ACC112 (cell line): ENCODE data around the gene PRKAA1.

Experiments
- H2AFZ ChIP-seq: fragments of 200-600 bp; sonication (generic); one replicate; pipeline ENCODE4 v1.6.0; 2017; ENCODE audit warnings: antibody characterized with exemption, low read length; ENCODE audit not compliant: unreplicated experiment
- H3K27ac ChIP-seq: fragments of 200-600 bp; sonication (generic); 2 replicates; pipeline ENCODE4 v1.5.1; 2014; ENCODE audit warnings: low read depth, mild to moderate bottlenecking, antibody characterized with exemption, low read length, moderate library complexity
- H3K27me3 ChIP-seq: fragments of 200-600 bp; sonication (generic); 2 replicates; pipeline ENCODE4 v1.6.1; 2014; ENCODE audit warnings: mild to moderate bottlenecking, antibody characterized with exemption, low read length, moderate library complexity, mixed read lengths; ENCODE audit not compliant: insufficient read depth
- H3K36me3 ChIP-seq: fragments of 200-600 bp; sonication (generic); 2 replicates; pipeline ENCODE4 v1.6.1; 2016; ENCODE audit warnings: mild to moderate bottlenecking, antibody characterized with exemption, low read length, moderate library complexity, mixed read lengths; ENCODE audit not compliant: insufficient read depth
- H3K4me1 ChIP-seq: fragments of 200-600 bp; sonication (generic); one replicate; pipeline ENCODE4 v1.6.1; 2016; ENCODE audit warnings: low read length, mixed read lengths; ENCODE audit not compliant: insufficient read depth, unreplicated experiment, control insufficient read depth
- H3K4me3 ChIP-seq: fragments of 200-600 bp; sonication (generic); 2 replicates; pipeline ENCODE4 v1.5.1; 2014; ENCODE audit warnings: mild to moderate bottlenecking, low read depth, low read length
- H3K79me2 ChIP-seq: fragments of 200-600 bp; sonication (generic); one replicate; pipeline ENCODE4 v1.6.0; 2016; ENCODE audit warnings: low read length; ENCODE audit not compliant: control insufficient read depth, unreplicated experiment, insufficient read depth

The PRKAA1 gene

GRCh38 chr5:40755407-40756365, 42.5 kb downstream of the PRKAA1 start, which contains the start of gene TTC33:
Gene TTC33 (minus strand): TSS chr5:40755961. CDS start chr5:40747018, 8,943 bp downstream.
- H3K27me3 ChIP-seq, result no peaks in the 10 kb centered on the region
- H3K4me1 ChIP-seq, result peaks cover 8% of the 10 kb centered on the region
- peak within 1 kb of the TSS; percentile 63 for H2AFZ ChIP-seq
- peak within 1 kb of the TSS; percentile 87 for H3K4me3 ChIP-seq
- H3K36me3 ChIP-seq, result peaks cover 4% of the 10 kb centered on the region; the same call in 1 of the 2 replicates
- peak within 1 kb of the TSS; percentile 66 for H3K27ac ChIP-seq
- peaks cover 26% of the 10 kb centered on the region for H3K79me2 ChIP-seq

- H2AFZ ChIP-seq, result peak overlapping the region; percentile 63
- H3K27me3 ChIP-seq, result no peaks in the 10 kb centered on the region
- peaks cover 31% of the 10 kb centered on the region for H3K79me2 ChIP-seq
- H3K27ac ChIP-seq, result peak overlapping the region; percentile 66
- H3K4me1 ChIP-seq, result peaks cover 8% of the 10 kb centered on the region
- peak overlapping the region; percentile 87 for H3K4me3 ChIP-seq
- H3K36me3 ChIP-seq, result no peaks in the 10 kb centered on the region
Observed at GRCh38 chr5:40755093-40755406, 43.1 kb downstream of the PRKAA1 start.

DNA sequence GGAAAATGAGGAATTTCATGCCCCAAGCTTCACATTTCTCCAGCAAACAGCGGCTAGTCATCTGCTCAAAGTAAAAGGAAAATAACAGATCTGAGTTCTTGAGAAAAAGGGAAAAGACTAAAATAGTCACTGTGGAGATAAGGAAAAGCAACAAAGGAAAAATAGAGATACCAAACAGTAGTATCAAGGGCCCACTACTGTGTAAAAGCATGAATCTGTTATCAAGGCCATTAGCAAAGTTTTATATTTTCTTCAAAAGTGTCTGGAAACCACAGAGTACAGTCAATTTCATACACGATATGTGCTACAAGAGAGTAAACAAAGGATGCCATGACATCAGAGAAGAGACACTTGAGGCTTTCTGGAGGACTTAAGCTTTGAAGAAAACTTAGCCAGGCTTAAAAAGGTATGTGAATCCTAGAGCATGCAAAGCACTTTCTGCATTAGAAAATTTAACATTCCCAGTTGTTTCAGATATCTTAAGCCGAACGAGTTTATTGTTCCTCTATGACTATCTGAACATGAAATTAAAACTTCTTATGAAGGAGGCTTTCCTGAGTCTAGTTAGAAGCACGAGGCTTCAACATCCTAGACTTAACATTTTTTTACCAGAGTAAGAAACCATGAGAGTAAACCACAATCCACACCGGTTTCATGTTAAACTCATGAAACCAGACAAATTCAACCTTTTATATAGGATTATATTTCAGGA, 43.6 kb downstream of the PRKAA1 start:
- no peaks in the 10 kb centered on the region for H3K36me3 ChIP-seq
- no peaks in the 10 kb centered on the region for H3K27me3 ChIP-seq
- peak overlapping the region; percentile 26 for H2AFZ ChIP-seq
- peaks cover 8% of the 10 kb centered on the region for H3K4me1 ChIP-seq
- peak overlapping the region; percentile 50 for H3K27ac ChIP-seq
- H3K79me2 ChIP-seq, result peaks cover 31% of the 10 kb centered on the region
- peak overlapping the region; percentile 87 for H3K4me3 ChIP-seq

- H3K27me3 ChIP-seq, result no peaks in the 10 kb centered on the region
- H3K36me3 ChIP-seq, result peaks cover 5% of the 10 kb centered on the region; the same call in 1 of the 2 replicates
- H3K4me3 ChIP-seq, result no peak overlapping the region
- H3K27ac ChIP-seq, result no peak overlapping the region
- H2AFZ ChIP-seq, result no peak overlapping the region
- H3K4me1 ChIP-seq, result peaks cover 6% of the 10 kb centered on the region
- H3K79me2 ChIP-seq, result peaks cover 4% of the 10 kb centered on the region
Observed at GRCh38 chr5:40746703-40747102, 51.5 kb downstream of the PRKAA1 start.

GRCh38 chr5:40743771-40744170, 54.4 kb downstream of the PRKAA1 start:
- H3K27me3 ChIP-seq, result no peaks in the 10 kb centered on the region
- peaks cover 22% of the 10 kb centered on the region for H3K36me3 ChIP-seq
- no peak overlapping the region for H3K4me3 ChIP-seq
- peaks cover 6% of the 10 kb centered on the region for H3K4me1 ChIP-seq
- no peaks in the 10 kb centered on the region for H3K79me2 ChIP-seq
- no peak overlapping the region for H2AFZ ChIP-seq
- H3K27ac ChIP-seq, result no peak overlapping the region

DNA sequence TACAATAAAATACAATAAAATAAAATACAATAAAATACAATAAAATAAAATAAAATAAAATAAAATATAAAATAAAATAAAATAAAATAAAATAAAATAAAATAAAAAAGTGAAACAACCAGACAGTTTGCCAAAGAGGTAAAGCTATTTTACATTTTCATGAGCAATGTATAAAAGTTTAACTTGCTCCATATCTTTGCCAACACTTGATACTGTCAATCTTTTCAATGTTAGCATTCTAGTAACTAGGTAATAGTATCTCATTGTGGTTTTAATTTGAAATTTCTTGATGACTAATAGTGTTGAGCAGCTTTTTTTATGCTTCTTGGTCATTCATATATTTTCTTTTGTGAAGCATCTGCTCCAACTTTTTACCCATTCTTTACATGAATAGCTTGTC, 59.7 kb downstream of the PRKAA1 start:
- no peaks in the 10 kb centered on the region for H3K79me2 ChIP-seq
- H3K27me3 ChIP-seq, result no peaks in the 10 kb centered on the region
- no peak overlapping the region for H2AFZ ChIP-seq
- peaks cover 27% of the 10 kb centered on the region for H3K4me1 ChIP-seq
- H3K36me3 ChIP-seq, result peaks cover 23% of the 10 kb centered on the region
- H3K4me3 ChIP-seq, result no peak overlapping the region
- H3K27ac ChIP-seq, result no peak overlapping the region

DNA sequence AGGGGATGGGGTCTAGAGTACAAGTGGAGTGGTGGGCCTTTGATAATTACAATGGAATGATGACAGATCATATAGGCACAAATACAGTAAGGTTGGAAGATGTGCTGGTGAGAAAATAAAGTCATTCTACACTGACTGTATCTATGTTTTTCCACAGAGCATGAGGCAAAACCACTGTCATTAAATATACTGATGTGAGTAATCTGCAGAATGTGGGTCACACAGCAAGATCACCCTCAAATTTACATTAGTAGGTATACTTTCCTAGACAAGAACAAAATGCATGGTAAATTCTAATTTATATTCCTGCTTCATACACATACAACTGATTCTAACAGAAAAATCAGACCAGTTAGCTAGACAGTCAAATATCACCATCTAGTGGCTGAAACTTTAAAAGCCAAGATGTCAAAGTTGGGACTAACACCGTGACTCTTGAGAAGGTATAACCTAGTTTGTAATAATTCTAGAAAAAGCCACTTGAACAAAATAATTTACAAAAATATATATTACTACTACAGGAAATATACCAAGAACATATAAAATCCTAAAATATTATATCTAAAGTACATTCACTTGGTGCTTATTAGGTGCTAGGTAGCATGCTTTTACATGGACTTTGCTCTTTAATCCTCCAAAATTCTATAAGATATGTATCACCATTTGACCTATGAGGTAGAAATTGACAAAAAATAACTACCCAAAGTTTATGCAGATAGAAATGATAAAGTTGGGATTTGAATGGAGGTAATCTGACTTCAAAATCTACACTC, 61.9 kb downstream of the PRKAA1 start:
- peaks cover 16% of the 10 kb centered on the region for H3K36me3 ChIP-seq
- peaks cover 30% of the 10 kb centered on the region for H3K4me1 ChIP-seq
- no peak overlapping the region for H3K4me3 ChIP-seq
- no peaks in the 10 kb centered on the region for H3K27me3 ChIP-seq
- no peak overlapping the region for H2AFZ ChIP-seq
- H3K27ac ChIP-seq, result peak overlapping the region; percentile 65; the same call in 1 of the 2 replicates
- H3K79me2 ChIP-seq, result no peaks in the 10 kb centered on the region

- H3K27ac ChIP-seq, result peak overlapping the region; percentile 65
- peaks cover 9% of the 10 kb centered on the region; the same call in 1 of the 2 replicates for H3K36me3 ChIP-seq
- H2AFZ ChIP-seq, result no peak overlapping the region
- H3K4me3 ChIP-seq, result peak overlapping the region; percentile 9; the same call in 1 of the 2 replicates
- peaks cover 30% of the 10 kb centered on the region for H3K4me1 ChIP-seq
- no peaks in the 10 kb centered on the region for H3K79me2 ChIP-seq
- no peaks in the 10 kb centered on the region for H3K27me3 ChIP-seq
Observed at GRCh38 chr5:40735609-40736008, 62.6 kb downstream of the PRKAA1 start.

- peak overlapping the region; percentile 9; the same call in 1 of the 2 replicates for H3K4me3 ChIP-seq
- peak overlapping the region; percentile 53 for H2AFZ ChIP-seq
- H3K27me3 ChIP-seq, result no peaks in the 10 kb centered on the region
- no peaks in the 10 kb centered on the region for H3K79me2 ChIP-seq
- peaks cover 5% of the 10 kb centered on the region; the same call in 1 of the 2 replicates for H3K36me3 ChIP-seq
- peaks cover 30% of the 10 kb centered on the region for H3K4me1 ChIP-seq
- H3K27ac ChIP-seq, result peak overlapping the region; percentile 65
Observed at GRCh38 chr5:40734986-40735385, 63.2 kb downstream of the PRKAA1 start.
